Stimulated activated CD8-positive, alpha-beta memory T cell treated with anti-CD3 and anti-CD28 coated beads, Interleukin-2, amount 100 ng/mL, for 48 hours (primary cell): ENCODE data around the gene CDC42BPA.

Experiments used
- DNase-seq, 2 donors: peaks; one replicate each; pipeline ENCODE4 v3.0.0-alpha.2; 2020; ENCODE audit warnings: low read depth in 2 of 2

CDC42BPA gene

GRCh38 chr1:226980565-226981385 is 337.5 kb downstream of the CDC42BPA start:
- no peak for DNase-seq

GRCh38 chr1:226980122-226980560 is 338.2 kb downstream of the CDC42BPA start:
- DNase-seq = no peak

GRCh38 chr1:226979517-226980121 is 338.7 kb downstream of the CDC42BPA start:
- no peak for DNase-seq

DNA sequence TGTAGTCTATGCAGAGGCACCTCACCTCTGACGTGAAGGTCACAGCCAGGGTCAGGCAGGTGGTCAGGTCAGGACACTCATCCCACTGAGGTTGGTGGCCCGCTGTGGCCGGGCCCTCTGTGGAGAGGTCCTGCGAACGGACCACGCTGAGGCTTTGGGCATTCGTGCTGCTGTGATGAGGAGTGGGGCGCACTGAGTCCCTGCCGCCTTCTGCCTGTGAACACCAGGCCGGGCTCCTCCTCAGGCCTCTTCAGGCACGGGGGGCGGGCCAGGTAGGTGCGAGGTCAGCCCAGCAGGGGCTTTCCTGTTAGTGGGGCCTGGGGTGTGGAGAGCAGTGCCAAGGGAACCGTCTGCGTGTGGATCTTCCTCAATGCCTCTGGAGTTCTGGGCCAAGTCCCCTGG is 339.2 kb downstream of the CDC42BPA start:
- no peak for DNase-seq

- DNase-seq = no peak
Measured at GRCh38 chr1:226978432-226979114, 339.7 kb downstream of the CDC42BPA start.

DNA sequence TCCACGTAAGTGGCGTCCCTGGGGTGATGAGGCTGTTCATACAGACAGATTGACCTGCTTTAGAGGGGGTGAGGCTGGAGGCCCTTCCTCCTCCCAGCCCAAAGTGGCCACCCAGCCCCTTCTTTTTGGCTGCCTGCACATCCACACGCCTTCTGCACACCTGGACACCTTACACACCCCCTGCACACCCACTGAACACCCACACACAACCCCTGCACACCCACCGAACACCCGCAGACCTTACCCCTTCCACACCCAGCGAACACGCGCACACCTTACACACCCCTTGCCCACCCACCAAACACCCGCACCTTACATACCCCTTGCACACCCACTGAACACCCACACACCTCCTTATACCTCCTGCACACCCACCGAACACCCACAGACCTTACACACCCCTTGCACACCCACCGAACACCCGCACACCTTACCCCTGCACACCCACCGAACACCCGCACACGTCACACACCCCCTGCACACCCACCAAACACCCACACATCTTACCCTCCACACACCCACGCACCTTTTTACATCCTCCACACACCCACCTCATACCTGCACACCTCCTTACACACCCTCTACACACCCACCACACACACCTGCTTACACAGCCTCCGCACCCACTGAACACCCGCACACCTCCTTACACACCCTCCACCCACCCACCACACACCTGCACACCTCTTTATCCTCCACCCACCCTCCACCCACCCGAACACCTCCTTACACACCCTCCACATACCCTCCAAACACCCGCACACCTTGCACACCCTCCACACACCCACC is 340.5 kb downstream of the CDC42BPA start:
- DNase-seq = no peak

- DNase-seq = no peak
Measured at GRCh38 chr1:226976978-226977642, 341.2 kb downstream of the CDC42BPA start.

DNA sequence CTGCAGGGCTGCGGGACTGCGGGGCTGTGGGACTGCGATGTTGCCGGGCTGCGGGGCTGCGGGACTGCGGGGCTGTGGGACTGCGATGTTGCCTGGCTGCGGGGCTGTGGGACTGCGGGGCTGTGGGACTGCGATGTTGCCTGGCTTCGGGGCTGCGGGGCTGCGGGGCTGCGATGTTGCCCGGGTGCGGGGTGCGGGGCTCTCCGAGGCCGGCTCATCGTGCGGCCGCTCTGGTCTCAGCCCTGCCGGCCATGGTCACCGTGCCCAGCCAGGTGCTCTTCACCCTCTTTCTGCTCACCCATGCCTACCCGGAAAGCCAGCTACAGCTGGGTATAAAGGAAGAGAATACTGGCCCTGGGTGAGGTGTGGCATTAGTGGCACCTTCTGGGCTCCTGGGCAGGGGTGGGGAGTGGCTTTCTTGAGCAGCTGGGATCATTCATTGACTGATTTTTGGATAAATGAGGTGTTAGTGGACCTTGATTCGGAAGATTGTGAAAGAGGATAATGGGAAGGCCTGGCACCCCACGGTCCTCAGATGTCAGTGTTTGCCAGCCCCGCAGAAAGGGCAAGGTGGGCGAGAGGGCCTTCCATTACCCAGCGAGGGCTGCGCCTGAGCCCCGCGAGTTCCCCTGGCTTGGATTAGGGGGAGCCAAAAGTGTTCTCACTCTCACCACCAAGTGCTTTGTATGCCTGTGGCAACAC is 341.9 kb downstream of the CDC42BPA start:
- no peak for DNase-seq

GRCh38 chr1:226975259-226976250 is 342.7 kb downstream of the CDC42BPA start:
- no peak for DNase-seq

DNA sequence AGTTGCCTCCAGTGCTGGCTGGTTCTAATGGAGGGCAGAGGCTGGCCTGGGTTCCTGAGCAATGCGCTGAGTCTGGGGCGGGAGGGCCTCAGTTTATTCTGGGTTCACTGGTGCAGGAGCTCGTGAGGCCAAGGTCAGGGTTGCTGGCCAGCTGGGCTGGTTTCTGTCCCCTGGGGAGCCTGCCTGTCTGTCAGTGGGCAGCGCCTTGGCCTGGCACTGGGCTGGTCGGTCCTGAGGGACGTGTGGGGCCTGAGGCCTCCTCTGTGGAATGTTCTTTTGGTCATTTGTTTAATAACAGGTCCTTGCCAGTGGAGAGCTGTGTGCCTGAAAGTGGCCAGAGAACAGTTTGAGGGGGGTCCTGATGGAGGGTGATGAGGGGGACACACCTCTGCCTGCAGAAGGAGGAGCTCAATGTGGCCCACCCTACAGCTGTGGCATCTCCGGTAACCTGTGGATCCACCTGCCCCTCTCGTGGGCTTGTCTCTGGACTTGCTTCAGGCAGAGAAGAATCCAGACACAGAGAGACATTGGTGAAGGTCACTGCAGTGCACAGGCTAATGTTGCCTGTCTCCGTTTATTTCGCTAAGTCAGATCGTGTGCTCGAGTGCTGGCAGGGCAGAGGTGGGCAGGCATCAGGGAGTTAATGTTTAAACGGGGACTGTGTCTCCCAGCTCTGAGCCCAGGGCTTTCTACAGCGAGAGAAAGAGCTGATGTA is 343.6 kb downstream of the CDC42BPA start:
- no peak for DNase-seq

- DNase-seq = no peak
Measured at GRCh38 chr1:226973898-226974543, 344.3 kb downstream of the CDC42BPA start.

- DNase-seq = no peak
Measured at GRCh38 chr1:226973371-226973897, 344.9 kb downstream of the CDC42BPA start.

DNA sequence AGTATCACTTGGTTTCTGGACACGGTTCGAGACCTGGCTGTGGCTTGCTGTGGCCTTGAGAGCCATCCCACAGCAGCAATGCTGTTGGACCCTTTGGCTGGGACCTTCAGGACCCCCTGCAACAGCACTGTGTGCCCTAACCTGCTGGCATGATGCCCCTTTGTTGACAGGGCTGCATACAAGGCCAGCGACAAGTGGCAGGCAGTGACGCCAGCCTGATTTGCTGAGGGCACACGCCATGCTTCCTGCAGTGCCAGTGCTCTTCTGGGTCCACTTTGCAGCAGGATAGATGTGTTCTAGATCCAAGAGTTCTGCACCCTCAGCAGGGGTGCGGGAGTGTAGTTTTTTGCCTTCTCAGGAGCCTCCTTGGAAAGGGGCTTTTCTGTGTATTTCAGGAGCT is 345.4 kb downstream of the CDC42BPA start:
- no peak for DNase-seq

- no peak for DNase-seq
Measured at GRCh38 chr1:226971765-226972164, 346.5 kb downstream of the CDC42BPA start.

GRCh38 chr1:226967665-226968064 is 350.6 kb downstream of the CDC42BPA start:
- no peak for DNase-seq

GRCh38 chr1:226966683-226967082 is 351.6 kb downstream of the CDC42BPA start:
- DNase-seq = no peak

DNA sequence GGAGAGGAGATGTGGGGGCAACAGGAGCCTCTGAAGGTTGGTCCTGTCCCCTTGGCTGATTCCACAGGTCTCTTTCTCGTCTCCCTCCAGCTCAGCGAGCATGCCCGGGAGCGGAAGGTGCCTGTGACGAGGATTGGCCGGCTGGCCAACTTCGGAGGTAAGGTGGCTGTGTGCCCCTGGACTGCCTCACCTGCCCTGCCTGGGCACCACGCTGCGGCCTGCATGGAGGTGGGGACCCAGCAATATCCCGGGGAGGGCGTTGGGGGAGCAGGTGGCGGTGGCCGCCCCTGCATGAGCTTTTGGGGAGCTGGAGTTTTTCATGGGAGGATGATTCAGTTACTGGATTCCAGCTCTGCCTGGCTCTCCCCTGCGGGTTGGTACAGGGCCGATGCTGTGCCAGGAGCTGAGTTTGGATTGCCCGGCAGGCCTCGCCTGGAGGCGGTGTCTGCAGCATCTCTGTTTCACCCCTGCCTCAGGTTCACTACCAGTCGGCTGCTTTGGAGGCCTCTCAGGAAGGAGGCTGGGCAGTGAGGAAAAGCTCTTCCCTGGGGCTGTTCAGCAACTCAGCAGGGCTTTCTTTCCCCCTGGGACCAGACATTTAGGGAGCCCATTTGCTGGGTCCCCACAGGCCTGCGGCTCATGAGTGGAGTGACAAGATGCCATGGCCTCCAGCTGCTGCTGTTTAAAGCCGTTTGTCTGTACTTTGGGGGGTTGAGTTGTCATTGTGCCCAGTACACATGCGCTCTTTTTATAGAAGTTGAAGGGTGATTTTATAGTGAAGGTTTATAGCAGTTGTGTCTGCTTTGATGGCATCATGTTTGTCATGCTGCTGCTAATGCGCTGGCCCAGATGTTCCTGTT is 352.5 kb downstream of the CDC42BPA start:
- DNase-seq = no peak
